ENCODE results near the gene THSD8.

THSD8 gene

DNA sequence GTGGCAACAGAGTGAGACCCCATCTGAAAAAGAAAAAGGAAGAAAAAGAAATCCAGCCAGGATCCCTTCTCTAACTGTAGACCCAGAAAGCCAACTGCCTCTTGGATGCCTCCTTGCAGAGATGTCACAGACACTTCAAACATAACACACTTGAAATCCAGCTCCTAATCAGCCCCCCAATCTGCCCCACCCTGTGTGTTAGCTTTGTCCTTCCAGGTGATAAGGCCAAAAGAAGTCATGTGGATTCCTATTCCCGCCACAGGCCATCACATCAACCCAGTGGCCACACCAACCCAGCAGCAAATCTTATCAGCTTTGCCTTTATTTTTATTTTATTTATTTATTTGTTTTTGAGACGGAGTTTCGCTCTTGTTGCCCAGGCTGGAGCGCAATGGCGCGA lies 42.2 kb upstream of the THSD8 start:
- TF ChIP-seq, protein P1, sequence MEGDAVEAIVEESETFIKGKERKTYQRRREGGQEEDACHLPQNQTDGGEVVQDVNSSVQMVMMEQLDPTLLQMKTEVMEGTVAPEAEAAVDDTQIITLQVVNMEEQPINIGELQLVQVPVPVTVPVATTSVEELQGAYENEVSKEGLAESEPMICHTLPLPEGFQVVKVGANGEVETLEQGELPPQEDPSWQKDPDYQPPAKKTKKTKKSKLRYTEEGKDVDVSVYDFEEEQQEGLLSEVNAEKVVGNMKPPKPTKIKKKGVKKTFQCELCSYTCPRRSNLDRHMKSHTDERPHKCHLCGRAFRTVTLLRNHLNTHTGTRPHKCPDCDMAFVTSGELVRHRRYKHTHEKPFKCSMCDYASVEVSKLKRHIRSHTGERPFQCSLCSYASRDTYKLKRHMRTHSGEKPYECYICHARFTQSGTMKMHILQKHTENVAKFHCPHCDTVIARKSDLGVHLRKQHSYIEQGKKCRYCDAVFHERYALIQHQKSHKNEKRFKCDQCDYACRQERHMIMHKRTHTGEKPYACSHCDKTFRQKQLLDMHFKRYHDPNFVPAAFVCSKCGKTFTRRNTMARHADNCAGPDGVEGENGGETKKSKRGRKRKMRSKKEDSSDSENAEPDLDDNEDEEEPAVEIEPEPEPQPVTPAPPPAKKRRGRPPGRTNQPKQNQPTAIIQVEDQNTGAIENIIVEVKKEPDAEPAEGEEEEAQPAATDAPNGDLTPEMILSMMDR (IDR thresholded peaks at IDR 0.05; ENCODE audit: low read depth, low read length), result no peak
- no peak for TF ChIP-seq POLR2A (IDR thresholded peaks at IDR 0.05; ENCODE audit: extremely low read depth, insufficient read length)
- TF ChIP-seq, protein P2, sequence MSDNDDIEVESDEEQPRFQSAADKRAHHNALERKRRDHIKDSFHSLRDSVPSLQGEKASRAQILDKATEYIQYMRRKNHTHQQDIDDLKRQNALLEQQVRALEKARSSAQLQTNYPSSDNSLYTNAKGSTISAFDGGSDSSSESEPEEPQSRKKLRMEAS (IDR thresholded peaks at IDR 0.05; ENCODE audit: low read depth, low read length), result no peak
- no peak for TF ChIP-seq MYC (IDR thresholded peaks at IDR 0.05; ENCODE audit: low read depth, low read length)
- DNase-seq (ENCODE audit: low read depth), result no peak
- no peak overlapping the region for H3K4me3 ChIP-seq (ENCODE audit: low read depth, low read length)

DNA sequence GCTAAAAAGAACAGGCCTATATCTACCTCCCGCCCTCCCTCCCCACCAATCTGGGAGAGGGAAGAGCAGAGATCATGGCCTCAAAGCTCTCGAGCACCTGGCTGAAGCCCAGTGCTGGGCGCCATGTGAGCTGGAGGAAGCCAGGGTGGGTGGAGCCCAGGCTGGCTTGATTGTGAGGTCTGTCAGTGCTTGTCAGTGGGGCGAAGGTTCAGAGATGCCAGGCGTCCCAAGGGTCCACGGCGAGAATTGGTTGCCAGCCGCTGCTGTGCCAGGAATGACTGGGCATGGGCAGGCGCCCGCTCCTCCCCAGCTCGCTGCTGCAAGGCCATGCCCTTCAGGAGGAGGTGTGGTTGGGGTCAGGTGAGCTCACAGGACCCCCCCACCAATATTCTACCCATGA lies 38.8 kb upstream of the THSD8 start:
- no peak for DNase-seq (ENCODE audit: low read depth)
- H3K4me3 ChIP-seq (ENCODE audit: low read depth, low read length), result no peak overlapping the region
- no peak for TF ChIP-seq POLR2A (IDR thresholded peaks at IDR 0.05; ENCODE audit: extremely low read depth, insufficient read length)
- TF ChIP-seq MYC (IDR thresholded peaks at IDR 0.05; ENCODE audit: low read depth, low read length), result no peak
- TF ChIP-seq, protein P2 (IDR thresholded peaks at IDR 0.05; ENCODE audit: low read depth, low read length), result no peak
- TF ChIP-seq, protein P1 (IDR thresholded peaks at IDR 0.05; ENCODE audit: low read depth, low read length), result no peak

DNA sequence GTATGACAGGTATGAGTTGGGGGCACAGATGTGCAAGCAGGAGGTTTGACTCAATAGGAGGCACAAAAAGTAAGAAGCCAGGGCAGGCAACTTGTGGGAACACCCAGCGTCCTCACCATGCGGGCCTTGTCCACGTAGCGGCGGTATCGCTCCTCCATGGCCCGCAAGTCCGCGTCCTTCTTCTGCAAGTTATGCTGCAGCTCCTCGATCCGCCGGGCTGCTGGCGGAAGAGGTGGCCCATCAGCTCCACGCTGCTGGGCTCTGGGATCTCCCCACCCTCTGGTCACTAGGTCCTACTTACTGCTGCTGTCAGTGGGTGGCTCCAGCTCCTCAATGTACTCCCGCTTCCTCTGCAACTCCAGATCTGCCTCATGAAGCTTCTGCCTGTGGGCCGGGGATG lies 37.2 kb upstream of the THSD8 start:
- no peak overlapping the region for H3K4me3 ChIP-seq (ENCODE audit: low read depth, low read length)
- TF ChIP-seq, protein P1 (IDR thresholded peaks at IDR 0.05; ENCODE audit: low read depth, low read length), result no peak
- TF ChIP-seq, protein P2 (IDR thresholded peaks at IDR 0.05; ENCODE audit: low read depth, low read length), result no peak
- TF ChIP-seq MYC (IDR thresholded peaks at IDR 0.05; ENCODE audit: low read depth, low read length) (no peak), POLR2A (IDR thresholded peaks at IDR 0.05; ENCODE audit: extremely low read depth, insufficient read length) (no peak)
- no peak for DNase-seq (ENCODE audit: low read depth)

DNA sequence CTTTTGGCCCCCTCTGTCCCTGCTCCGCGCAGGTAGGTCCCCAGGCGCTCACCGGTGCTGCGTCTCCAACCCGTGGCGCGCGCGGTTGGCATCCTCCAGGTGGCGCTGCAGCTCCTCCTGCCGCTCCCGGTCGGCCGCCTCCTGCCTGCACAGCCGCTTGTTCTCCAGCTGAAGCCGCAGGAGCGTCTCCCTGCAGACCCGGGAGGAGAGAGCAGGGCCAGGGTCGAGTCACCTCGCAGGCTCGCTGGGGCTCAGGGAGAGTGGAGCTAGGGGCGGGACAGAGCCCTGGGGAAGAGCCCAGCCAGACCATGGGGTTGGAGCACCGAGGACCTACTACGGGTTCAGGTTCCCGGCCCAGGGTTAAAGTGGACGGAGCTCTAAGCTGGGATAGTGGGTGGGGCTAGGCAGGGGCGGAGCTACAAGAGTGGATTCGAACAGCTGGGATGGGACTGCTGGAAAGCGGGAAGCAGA lies 35.8 kb upstream of the THSD8 start:
- H3K4me3 ChIP-seq (ENCODE audit: low read depth, low read length), result peak overlapping the region; percentile 38
- TF ChIP-seq, protein P2 (IDR thresholded peaks at IDR 0.05; ENCODE audit: low read depth, low read length), result no peak; the same call in 1 of the 2 replicates
- peak; percentile 43; the same call in 1 of the 2 replicates for TF ChIP-seq MYC (IDR thresholded peaks at IDR 0.05; ENCODE audit: low read depth, low read length)
- TF ChIP-seq, protein P1 (IDR thresholded peaks at IDR 0.05; ENCODE audit: low read depth, low read length), result peak; percentile 40

DNA sequence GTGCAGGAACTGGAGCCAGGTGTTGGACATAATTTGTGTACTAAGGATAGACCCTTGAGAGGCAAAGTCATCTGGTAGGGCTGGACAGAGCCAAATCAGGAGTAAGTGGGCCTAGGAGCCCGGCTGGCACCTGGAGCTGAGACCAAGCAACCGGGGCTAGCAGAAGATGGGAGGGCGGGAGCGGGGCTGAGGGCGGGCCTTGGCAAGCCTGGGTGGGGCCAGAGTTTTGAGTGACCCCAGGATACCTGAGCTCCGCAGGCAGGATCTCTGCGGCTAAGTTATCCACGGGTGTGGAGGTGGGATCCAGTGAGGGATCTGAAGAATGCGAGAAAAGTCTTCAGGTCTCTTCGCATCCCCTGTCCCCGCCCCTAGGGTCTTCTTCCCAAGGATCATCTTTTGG lies 34.7 kb upstream of the THSD8 start:
- TF ChIP-seq POLR2A (IDR thresholded peaks at IDR 0.05; ENCODE audit: extremely low read depth, insufficient read length), result no peak
- TF ChIP-seq, protein P1 (IDR thresholded peaks at IDR 0.05; ENCODE audit: low read depth, low read length), result no peak
- TF ChIP-seq, protein P2 (IDR thresholded peaks at IDR 0.05; ENCODE audit: low read depth, low read length), result no peak
- no peak for TF ChIP-seq MYC (IDR thresholded peaks at IDR 0.05; ENCODE audit: low read depth, low read length)
- no peak overlapping the region for H3K4me3 ChIP-seq (ENCODE audit: low read depth, low read length)
- DNase-seq (ENCODE audit: low read depth), result no peak

More for the DNA sequence above, 35.8 kb upstream of the THSD8 start:
- peak; percentile 80 for DNase-seq (ENCODE audit: low read depth)
